HK-2 (cell line): Measurements from ENCODE around the gene LRRC10B.

Source experiments
- DNase-seq: peaks from one replicate; pipeline ENCODE4 v3.0.0-alpha.2; 2018; ENCODE audit not compliant: unreplicated experiment

Gene LRRC10B

DNA sequence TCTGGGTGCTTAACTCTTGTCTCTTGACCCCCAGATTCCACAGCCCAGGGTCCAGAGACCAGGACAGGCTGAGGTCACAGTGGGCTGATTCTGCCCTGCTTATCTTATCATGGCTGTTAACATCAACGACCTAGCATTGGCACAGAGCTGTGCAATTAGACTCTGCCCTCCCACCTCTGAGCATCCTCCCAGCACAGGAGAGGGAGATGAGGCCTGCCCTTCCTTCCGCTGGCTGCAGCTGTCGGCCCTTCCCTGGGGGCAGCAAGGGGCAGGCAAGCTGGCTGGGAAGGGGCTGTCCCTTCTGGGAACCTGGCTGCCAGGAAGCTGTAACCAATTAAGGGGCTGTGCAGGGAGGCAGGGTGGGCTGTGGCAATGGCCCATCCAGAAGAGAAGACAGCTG is 22.5 kb downstream of the LRRC10B start:
- DNase-seq: no peak

DNA sequence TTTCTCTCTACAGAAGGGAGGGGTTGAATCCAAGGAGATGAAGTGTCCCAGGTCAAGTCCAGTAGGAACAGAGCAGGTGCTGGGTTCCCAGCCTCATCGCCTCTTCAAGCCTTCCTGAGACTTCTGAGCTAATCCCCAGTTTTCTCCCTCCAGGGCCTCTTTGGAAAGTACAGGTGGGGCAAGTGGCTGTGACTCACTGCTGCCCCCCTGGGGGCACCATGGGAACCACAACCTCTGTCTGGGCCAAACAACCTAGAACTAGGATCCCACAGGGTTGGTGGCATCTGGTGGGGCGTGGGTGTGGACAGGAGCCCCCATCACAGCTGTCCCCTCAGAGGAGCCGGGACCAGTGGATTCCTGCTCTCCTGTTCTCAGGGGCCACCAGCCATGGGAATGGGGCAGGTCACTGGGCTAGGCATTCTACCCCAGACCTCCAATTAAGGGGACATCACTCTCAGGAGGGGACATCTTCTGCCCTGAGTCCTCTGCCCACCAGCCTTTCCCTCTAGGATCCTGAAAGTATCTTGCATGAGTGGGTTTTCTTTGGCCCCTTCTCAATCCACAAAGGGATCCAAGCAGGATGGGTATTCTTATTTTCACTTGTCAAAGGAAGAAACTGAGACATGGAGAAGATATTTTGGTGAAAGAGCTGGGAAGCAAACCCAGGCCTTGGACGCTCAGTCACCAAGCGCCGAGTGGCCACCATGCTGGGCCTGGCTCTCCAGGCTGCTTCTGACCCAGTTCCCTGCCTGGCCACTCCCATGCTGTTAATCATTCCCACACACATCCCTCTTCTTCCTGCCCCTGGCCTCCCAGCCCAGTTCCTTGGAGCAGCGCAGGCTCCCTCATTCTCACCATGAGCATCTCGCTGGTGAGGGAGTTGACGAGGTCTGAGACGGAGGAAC is 23.8 kb downstream of the LRRC10B start:
- DNase-seq: peak; percentile 40

DNA sequence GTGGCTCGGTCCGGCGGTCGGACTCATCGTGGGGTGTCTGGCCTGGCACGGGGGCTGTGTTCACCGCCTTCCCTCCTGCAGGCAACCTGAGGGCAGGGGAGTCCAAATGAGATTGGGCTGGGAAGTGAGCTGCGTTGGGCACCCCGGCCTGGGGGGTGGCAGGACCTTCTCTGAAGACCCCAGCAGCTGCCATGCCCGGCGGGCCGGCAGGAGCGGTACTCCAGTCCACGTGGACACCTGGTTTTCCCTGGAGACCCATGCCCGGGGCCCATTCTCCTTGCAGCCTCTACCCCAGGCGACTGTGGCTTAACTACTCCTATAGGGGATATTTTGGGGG is 24.5 kb downstream of the LRRC10B start:
- no peak for DNase-seq

DNA sequence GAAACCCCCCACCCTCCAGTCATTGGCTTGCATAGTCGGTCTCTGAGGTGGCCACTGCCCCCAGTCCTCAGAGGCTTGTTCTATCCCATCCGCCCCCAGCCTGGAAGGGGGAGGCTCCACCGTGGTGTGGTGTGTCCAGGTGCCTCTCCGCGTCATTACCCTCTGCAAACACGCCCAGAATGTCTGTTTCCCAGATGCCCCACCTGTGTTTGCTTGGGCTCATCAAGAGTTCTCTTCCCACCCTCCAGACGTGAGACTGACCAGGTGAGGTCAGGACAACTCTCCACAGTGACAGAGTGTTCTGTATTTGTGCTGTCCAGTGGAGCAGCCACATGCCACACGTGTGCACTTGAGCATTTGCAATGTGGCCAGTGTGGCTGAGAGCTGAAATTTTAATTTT is 24.9 kb downstream of the LRRC10B start:
- DNase-seq: no peak

DNA sequence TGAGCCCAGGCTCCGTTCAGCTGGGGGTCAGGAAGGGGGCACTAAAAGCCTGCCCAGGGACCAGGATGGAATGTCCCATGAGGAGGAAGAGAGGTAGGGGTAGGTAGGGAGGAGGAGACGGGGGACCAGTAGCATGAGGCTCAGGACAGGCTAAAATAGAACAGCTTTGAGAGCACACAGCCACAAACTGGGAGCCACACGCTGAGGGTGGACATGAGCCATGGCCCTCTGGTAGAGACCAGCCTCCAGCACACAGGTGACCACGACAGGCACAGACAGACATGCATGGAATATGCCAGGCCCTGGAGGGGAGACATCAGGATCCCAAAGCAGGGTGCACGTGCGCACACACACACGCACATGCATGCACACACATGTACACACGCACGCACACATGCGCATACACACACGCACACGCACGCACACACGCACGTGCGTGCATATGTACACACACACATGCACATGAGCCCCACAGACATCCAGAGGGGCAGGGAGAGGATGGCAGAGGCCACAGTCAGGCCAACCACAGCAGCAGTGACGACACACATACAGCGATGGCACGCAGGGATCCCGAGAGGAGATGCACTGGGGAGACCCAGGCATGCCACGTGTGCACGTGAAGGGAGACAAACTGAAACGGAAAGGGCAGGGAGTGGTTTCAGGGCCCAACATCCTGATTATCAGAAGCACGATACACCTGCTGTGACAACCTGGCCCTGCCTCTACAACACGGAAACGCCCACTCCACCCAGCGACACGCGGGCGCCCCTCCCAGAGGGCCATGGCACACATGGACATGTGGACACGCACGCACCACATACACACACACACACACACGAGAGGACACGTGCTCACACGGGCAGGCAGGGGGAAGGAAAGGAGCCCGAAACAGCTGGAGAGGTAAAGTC is 25.7 kb downstream of the LRRC10B start:
- no peak for DNase-seq

DNA sequence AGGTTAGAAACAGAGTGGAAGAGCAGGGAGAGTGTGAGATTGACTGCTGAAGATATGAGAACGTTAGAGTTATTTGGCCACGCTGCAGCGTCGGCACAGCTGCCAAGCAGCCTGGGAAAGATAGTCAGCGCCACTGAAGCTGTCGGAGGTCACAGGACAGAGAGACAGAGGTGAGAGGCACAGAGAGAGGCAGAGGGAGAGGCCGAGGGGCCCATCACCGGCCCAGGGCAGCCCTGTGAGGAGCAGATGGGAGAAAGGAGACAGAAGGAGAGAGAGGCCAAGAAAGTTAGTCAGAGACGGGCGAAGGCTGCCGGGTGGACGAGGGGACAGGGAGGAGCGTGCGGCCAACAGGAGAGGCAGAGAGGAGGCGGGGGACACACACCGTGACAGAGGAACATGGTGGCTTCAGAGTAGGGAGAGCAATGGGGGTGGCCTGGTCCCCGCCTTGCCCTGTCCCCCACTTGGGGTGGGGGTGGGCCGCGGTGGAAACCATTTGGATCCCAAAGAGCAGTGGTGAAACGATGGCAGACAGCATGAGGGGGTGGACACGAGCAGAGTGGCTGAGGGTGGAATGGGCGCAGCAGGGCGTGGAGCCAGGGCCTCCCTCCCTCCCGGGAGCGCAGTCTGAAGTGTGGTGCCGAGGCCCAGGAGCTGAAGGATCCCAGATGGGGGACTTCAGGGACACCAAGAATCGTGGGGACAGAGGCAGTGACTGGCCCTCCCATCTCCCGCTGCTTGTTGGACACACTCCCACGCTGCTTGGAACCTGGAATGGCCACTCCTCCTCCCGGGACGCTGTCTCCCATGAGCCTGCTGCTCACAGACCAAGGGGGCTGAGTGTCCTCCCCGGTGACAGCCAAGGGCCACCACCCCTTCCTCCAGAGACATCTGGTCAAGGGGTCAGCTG is 26.6 kb downstream of the LRRC10B start:
- no peak for DNase-seq

DNA sequence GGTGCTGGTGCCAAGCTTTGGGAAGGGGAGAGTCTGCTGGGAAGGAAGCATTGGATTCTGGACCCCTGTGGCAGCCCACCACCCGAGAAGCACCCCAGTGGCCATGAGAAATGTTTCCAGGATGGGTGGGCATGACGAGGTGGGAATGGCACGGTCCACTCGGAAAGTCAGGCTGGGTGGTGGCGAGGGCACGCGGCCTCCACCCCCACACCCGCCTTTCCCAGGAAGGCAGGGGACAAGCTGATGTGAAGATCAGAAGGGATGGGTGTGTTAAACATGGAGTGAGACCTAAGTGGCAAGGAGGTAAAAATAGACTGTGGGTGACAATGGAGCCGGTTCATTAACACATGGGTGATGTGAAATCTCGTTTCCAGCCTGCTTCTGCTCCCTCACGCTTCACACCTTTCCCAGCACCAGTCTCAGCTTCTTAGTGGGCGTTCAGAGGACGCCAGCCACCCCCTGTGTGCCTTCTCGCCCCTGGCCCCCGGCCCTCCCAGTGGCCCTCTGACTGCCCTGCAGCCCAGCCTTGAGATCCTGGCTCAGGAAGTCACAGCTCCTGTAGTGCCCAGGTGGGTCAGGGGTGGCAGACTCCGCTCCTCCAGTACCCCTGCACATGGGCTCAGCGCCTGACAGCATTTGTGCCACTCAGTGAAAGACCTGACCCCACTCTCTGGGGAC is 27.6 kb downstream of the LRRC10B start:
- DNase-seq: no peak

DNA sequence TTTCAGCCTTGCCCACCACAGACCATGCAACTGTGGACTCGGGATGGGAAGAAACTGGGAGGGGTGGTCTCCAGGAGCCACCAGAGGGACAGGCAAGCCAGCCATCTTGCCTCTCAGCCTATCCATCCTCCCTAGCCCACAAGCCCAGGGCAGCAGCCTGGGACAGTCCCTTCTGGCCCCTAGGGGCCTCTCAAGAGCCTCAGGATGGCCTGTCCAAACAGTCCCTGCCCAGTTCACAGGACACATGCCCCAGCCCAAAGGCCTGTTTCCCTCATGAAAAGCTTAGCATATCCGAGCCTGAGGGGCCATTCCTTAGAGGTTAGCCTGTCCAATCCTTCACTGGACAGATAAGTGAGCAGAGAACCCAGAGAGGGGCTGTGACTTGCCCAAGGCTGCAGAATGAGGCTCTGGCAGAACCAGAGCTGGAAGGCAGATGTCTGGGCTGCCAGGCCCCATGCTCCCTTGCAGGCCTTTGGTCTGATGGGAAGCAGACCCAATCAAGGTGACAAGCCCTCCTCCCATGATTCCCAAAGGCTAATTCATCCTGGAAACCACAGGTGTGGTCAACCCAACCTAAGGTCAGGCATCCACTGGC is 28.2 kb downstream of the LRRC10B start:
- no peak for DNase-seq

DNA sequence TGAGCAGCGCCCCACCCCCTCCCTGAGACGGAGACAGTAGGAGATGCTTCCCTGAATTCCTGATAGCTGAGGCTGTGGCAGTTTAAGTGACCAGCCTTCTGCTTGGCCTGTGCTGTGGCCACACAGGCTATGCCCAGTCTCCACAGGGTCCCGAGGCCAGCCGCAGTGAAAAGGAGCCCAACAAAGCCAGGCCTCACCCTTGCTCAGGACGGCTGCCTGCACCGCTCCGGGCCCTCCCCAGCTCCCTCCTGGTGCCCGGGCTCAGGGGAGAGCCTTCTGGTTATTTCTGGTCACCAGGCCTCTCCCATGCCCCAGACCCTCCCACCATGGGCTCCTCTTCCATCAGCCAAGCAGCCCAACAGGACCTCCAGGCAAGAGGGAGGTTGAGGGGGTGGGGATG is 28.8 kb downstream of the LRRC10B start:
- DNase-seq: no peak

DNA sequence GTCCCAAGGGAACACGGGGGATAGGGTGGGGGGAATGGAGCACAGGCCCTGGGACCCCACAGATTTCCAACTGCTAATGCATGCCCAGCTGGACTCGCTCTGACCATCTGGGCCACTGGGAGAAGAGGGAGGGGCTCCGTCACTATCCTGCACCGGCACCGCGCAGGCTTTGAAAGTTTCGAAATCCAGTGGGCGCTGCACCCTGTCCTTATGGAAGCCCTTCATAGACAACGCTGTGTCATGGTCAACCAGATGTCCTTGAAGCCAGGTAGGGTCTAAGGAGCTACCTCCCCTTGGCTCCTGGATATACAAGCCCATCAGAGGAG is 30.1 kb downstream of the LRRC10B start:
- no peak for DNase-seq

DNA sequence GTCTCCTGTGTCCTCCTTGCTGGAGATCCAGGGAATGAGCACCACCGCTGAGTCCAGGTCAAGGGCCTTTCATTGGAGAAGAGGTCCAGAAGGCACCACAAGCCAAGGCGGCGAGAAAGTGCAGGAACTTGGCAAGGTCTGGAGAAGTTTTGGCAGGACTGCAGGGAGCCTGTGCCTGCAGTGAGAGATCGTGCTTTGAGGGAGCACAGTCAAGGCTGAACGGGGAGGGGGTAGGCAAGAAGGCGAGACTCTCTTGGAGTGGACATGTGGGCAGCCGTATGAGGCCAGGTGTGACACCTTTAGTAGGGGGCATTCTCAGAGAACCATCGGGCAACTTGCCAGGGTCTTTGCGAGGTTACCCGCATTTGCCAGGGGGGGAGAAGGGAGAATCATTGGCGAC is 30.5 kb downstream of the LRRC10B start:
- DNase-seq: no peak

DNA sequence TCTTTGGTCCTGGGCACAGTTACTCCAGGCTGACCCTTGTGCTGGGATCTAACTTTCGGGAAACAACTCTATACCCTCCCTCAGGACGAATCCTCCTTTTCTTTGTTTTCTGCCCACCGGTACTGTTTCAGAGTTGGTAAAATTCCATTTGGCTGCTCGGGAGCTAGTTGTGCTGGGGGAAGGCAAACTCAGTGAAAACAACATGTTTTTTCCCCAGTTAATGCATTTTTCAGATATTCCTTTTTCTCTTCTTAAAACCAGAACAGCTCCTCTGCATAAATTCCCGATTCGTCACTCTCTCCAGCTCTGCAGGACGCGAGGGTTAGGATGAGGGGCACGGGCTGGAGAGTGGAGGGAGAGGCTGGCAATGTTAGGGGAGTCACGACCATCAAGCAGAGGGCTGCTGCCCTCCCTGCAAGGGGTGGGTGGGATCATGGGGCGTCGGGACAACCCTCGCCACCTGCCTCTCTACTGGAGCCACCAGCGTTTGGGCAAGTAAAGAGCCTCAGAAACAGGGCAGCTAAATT is 31.3 kb downstream of the LRRC10B start:
- no peak for DNase-seq

DNA sequence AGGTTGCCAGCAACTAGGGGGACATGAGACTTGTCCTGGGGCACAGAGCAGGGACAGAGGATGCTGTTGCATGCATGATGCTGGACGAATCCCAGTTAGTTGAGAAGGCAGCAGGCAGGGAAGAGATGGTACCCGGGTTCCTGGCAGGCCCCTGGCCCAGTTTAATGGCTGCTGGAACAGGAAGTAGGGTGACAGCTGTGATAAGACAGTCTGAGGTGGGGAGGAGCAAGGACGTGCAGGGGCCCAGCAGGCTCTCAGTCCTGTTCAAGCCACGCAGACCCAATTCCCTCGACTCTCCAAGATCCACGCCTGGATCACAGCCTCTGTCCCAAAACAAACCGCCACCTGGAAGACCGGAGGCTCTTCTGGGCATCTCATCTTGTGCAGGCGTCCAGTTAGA is 32.0 kb downstream of the LRRC10B start:
- no peak for DNase-seq

DNA sequence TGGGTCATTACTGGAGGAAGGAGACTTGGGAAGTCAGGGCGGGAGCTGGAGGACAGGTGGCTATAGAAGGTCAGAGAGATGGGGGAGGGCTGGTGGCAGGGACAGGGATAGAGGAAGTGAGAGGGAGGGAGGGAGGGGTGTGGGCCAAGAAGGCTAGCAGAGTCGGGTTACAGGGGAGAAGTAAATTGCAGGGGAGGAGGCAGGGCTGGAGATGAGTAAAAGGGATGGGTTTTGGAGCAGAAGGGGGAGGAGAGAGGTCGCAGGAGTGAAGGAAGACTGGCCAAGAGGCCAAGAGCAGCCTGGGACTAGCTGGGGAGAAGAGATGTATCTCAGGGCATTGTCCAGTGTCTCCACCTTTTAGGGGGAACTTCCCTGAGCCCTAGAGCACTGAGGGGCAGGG is 33.0 kb downstream of the LRRC10B start:
- peak; percentile 18 for DNase-seq

DNA sequence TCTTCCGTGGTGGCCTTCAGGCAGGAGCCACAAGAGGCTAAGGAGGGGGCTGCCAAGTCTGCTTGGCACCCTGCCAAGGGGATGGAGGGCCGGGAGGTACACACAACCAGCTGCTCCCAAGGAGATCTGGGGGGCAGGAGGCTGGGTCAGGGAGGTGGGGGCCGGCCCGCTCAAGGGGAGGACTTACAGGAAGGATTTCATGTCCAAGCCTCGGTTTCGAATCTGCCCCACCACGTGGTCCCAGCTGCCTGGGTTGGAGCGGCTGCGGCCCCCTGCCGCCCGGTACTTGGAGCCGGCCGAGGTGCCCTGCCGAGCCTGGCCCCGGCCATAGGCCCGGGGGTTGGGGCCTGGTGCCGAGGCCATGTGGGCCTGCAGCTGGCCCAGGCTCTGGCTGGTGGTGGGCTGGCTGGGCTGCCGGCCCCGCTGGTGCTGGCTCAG is 33.5 kb downstream of the LRRC10B start:
- DNase-seq: no peak

DNA sequence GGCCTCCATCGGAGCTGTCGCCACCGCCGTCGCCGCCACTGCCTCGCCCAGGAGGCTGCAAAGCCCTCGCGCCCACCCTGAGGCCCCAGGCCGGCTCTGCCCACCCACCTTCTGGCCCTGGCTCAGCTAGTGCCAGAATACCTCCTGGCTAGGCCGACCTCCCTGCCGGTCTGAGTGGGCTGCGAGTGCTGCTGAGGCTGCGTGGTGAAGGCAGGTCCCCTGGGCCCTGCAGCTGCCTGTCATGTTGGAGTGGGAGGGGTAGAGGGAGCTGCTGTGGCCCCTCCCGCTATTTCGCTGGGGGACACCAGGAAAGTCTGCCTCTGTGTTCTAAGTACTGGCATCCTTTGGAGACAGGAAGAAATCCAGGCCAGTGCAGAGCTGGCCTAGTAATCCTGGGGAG is 34.2 kb downstream of the LRRC10B start:
- DNase-seq: no peak

DNA sequence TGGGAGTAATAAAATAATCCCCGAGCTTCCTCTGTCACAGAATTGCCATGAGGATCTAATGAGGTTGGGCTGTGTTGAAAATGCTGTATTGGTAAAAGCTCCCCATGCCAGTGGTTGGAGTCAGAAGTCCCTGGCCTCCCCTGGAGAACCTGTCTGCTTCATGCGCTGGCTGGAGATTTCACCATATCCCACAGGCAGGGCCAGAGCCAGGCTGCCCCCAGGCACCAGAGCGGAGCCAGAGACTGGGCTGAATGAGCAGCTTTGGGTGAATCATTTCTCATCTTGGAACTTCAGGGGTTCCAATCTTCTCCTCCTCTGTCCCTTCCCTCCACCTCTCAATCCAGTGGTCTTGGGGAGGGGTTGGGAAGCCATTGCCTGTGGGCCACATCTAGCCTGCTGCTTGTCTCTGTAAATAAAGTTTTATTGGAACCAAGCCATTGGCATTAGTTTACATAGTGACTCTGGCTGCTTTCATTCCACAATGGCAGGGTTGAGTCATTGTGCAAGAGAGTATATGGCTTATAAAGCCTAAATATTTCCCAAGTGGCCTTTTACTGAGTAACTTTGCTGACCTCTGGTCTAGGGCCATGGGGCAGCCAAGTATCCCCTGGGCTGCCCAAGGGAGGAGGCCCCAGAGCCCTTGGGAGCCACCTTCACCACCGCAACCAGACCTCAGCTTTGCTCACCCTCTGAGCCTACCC is 35.2 kb downstream of the LRRC10B start:
- DNase-seq: no peak

DNA sequence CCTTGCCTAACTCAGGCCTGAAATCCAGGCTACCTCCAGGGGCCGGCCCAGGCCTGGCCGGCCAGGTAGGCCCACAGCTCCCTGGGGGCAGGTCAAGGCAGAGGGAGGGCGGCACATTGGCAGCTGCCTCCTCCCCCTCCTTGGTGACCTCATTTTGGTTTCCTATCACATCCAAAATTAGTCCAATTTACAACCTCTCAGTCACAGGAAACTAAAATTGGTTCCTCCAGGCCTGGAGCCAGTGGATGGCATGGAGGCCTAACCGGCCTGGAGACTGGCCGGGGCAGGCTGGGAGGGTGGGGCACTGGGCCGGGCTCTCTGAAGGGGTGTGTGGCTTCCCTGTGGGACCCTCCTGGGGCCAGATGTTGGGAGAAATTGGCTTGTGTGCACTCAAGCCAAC is 35.9 kb downstream of the LRRC10B start:
- DNase-seq: no peak

DNA sequence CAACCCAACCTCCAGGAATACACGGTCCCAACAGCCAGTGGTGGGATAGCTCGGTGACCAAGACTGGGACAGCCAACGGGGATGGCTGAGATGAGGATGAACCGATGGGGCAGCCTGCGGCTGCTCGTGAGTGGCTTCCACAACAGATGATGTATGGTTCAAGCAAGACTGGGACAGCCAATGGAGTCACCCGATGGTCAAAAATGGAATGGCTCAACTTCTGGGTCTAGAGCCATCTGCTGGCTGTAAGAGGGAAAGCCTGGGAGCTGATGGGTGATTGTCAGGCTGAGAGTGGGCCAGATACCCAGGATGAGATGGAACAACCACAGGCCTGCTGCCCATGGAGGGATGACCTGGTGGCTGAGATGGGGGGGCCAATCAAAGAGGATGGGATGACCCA is 36.8 kb downstream of the LRRC10B start:
- DNase-seq: no peak

DNA sequence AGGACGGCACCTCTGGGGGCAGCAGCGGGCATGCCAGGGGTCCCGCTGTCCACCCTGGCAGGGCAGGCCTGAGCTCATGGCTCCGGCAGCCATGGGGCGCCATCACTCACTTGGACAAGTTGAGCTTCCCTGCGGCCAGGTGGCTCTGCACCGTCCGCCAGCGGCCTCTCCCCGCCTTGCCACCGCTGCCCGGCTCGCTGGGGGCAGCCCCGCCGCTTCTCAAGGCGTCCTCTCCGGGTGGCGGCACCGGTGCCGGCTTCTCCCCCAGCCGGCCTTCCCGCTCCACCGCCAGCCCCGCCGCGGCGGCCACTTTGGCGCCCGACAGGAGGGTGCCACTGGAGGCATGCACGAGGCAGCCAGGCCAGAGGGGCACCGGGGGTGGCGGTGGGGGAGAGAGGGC is 37.4 kb downstream of the LRRC10B start:
- no peak for DNase-seq
